GM06990 (cell line): ENCODE measurements around the gene CTNNA2.

ENCODE experiments used
- DNase-seq: peaks from one replicate; pipeline ENCODE4 v3.0.0-alpha.2; 2011; ENCODE audit not compliant: insufficient read length; ENCODE audit errors: extremely low read depth
- H3K27me3 ChIP-seq: replicated peaks from 2 replicates; pipeline ENCODE4 v1.6.0; 2011; ENCODE audit warnings: low read length; ENCODE audit not compliant: control insufficient read depth, insufficient read depth
- H3K36me3 ChIP-seq: 2 replicates; pipeline ENCODE4 v1.5.1; 2011; ENCODE audit warnings: low read length; ENCODE audit not compliant: control insufficient read depth, insufficient read depth
- H3K4me3 ChIP-seq: replicated peaks from 2 replicates; pipeline ENCODE4 v1.5.1; 2011; ENCODE audit warnings: low read depth, mild to moderate bottlenecking, control low read depth, low read length
- TF ChIP-seq, protein P1 (sequence below): IDR thresholded peaks from 2 replicates; pipeline ENCODE4 v1.5.1; 2011; ENCODE audit warnings: low read length, control low read depth, mild to moderate bottlenecking, inconsistent platforms; ENCODE audit not compliant: insufficient read depth, poor library complexity, severe bottlenecking

Gene CTNNA2

DNA sequence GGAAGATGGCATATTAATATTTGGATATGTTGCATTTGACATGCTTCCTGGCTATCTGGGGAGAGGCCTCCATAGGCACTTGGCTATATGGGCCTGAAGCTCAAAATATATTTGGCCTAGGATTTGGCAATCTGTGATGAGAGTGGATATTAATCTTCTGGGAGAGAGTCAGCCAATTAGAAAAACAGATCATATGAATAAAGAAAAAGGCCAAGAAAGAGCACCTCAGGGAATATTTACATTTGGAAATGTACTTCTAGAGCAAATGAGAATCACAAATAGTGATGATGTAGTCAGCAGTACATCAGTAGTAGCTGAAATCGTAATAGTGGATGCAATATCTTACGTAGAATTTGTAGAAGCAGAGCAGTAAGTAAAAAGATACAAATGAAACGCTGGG, 277.0 kb downstream of the CTNNA2 start:
- TF ChIP-seq, protein P1, sequence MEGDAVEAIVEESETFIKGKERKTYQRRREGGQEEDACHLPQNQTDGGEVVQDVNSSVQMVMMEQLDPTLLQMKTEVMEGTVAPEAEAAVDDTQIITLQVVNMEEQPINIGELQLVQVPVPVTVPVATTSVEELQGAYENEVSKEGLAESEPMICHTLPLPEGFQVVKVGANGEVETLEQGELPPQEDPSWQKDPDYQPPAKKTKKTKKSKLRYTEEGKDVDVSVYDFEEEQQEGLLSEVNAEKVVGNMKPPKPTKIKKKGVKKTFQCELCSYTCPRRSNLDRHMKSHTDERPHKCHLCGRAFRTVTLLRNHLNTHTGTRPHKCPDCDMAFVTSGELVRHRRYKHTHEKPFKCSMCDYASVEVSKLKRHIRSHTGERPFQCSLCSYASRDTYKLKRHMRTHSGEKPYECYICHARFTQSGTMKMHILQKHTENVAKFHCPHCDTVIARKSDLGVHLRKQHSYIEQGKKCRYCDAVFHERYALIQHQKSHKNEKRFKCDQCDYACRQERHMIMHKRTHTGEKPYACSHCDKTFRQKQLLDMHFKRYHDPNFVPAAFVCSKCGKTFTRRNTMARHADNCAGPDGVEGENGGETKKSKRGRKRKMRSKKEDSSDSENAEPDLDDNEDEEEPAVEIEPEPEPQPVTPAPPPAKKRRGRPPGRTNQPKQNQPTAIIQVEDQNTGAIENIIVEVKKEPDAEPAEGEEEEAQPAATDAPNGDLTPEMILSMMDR = no peak
- no peak overlapping the region for H3K4me3 ChIP-seq
- no peaks in the 10 kb centered on the region for H3K27me3 ChIP-seq
- H3K36me3 ChIP-seq = no peaks in the 10 kb centered on the region
- DNase-seq = no peak

DNA sequence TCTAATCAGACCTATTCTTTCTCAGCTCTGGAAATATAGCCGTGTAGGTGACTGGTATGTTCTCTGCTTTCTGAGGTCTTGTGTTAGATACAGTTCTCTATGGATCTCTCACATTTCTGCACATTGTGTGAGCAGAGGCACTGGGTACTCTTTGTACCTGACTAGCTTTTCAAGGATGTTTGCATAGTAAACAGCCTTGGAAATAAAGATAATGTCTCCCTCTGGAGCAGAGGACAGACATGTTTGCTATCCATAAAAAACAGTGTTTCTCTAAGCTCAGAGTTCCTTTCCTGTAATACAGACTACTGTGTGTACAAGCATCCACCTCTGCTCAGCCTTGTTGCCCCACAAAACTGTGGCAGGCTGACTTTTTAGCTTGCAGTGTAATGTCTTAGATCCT, 279.2 kb downstream of the CTNNA2 start:
- TF ChIP-seq, protein P1 = no peak
- Histone ChIP-seq H3K36me3 (no peaks in the 10 kb centered on the region), H3K27me3 (no peaks in the 10 kb centered on the region), H3K4me3 (no peak overlapping the region)
- DNase-seq = no peak

GRCh38 chr2:79793006-79793405, 280.2 kb downstream of the CTNNA2 start:
- TF ChIP-seq, protein P1 = no peak
- H3K36me3 ChIP-seq = no peaks in the 10 kb centered on the region
- no peak for DNase-seq
- no peak overlapping the region for H3K4me3 ChIP-seq
- H3K27me3 ChIP-seq = no peaks in the 10 kb centered on the region

- TF ChIP-seq, protein P1 = no peak
- no peaks in the 10 kb centered on the region for H3K27me3 ChIP-seq
- no peak overlapping the region for H3K4me3 ChIP-seq
- no peak for DNase-seq
- H3K36me3 ChIP-seq = no peaks in the 10 kb centered on the region
Measured at GRCh38 chr2:79796641-79797040, 283.8 kb downstream of the CTNNA2 start.

DNA sequence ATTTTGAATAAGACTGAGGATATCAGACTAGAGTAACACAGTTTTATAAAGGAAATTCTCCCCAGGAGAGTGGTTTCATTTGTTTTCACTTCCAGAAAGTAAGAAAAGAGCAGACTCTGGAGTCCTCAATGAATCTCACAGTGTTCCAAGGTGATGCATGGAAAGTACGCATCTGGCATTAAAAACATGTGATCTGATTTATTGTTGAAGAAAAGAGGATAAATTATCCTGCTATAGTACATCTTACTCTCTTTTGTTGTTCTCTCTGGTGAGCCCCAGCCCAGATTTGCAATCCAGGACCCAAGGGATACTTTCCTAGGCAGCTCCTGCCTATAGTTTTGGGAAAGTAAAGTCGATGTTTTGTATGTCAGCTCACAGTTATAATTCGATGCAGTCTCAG, 285.9 kb downstream of the CTNNA2 start:
- Histone ChIP-seq H3K27me3 (no peaks in the 10 kb centered on the region), H3K4me3 (no peak overlapping the region), H3K36me3 (no peaks in the 10 kb centered on the region)
- TF ChIP-seq, protein P1 = no peak
- DNase-seq = no peak

- TF ChIP-seq, protein P1 = no peak
- Histone ChIP-seq H3K27me3 (no peaks in the 10 kb centered on the region), H3K4me3 (no peak overlapping the region), H3K36me3 (no peaks in the 10 kb centered on the region)
- no peak for DNase-seq
Measured at GRCh38 chr2:79799729-79800128, 286.9 kb downstream of the CTNNA2 start.
